Measurements from ENCODE around the gene DDX41.

DNA sequence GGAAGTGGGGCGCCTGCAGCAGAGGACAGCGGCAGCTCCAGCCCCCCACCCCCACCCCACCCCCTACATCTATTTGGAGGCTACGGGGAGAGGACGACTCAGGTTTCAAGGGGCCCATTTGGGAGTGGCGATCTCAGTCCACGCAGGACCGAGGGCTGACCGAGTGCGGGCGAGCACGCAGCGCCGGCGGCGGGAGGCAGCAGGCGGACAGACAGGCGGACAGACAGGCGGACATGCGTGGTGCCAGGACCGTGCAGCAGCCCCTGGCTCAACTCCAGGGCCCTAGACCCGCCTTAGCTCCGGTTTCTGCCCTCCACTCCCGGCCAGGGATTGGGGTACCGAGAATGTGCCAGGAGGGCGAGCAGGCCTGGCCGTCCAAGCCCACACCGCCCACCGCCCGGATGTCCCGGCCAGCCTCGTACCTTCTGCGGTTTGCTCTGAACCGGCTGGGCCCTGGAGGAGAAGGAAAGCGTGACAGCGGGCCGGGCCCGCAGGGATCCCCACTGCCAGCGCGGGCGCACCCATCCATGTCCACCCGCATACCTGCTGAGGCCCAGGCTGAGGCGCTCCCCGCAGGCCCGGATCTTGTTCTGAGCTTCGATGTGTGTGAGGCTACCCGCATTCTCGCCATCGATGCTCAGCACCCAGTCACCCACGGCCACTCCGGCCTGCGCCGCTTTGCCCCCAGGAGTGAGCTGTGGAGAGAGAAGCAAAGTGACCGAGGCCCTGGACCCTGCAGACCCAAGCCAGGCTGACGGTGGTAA is 24.6 kb downstream of the DDX41 start:
- TF ChIP-seq CTCF (IDR thresholded peaks at IDR 0.05) = no peak
- no peak for TF ChIP-seq EP300 (IDR thresholded peaks at IDR 0.05)

Data from ovary (tissue), 3 donors.